NCI-H2171 (cell line): ENCODE results near the gene PIK3C2G.

ENCODE experiments used
- DNase-seq: peaks from one replicate; lab custom pipeline; 2025; lab: John Stamatoyannopoulos, UW

PIK3C2G gene

DNA sequence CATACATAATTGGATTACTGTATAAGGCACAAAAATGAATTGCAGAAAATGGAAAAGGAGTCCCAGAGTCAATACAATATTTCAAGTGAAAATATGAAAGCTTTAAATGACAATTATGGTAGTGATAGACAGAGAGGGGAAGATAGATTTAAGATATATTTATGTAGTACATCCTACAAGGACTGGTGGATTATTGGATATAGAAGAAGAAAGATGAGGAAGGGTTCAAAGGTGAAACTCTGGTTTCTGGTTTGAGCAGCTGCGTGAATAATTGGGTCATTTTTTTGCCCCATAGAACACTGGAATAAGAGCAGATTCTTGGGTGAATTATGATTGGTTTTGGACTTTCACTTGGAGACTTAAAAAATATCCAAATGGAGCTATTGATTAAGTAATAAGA lies 19.4 kb downstream of the PIK3C2G start:
- no peak for DNase-seq

DNA sequence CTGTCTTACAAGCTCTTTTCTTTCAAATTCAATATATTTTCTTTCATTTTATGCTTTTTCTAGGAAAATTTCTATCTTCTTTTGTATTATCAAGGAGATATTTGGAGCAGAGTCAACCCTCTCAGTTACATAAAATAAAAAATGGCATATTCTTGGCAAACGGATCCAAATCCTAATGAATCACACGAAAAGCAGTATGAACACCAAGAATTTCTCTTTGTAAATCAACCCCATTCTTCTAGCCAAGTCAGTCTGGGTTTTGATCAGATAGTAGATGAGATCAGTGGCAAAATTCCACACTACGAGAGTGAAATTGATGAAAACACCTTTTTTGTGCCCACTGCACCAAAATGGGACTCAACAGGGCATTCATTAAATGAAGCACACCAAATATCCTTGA lies 20.6 kb downstream of the PIK3C2G start:
- DNase-seq, result no peak

DNA sequence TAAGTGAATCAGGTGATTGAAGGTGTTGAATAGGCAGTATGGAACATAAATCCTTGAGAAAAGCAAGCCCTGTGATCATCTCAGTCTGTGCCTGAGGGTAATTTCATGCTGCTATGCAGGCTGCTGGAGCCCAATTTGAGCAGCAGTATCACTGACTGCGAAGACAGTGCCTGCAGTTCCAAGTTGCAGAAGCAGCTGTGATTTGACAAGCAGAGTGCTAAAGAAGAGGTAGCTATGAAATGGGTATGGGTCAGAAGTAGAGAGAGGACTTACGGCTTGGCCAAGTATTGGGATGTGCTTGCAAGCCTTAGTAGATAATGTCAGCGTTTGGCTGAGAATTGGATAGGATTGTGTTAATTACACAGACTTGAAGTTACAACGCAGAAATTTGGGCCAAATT lies 22.5 kb downstream of the PIK3C2G start:
- DNase-seq, result no peak

GRCh38 chr12:18284386-18284785 lies 23.1 kb downstream of the PIK3C2G start:
- no peak for DNase-seq

GRCh38 chr12:18285161-18285560 lies 23.8 kb downstream of the PIK3C2G start:
- DNase-seq, result no peak

GRCh38 chr12:18290386-18290785 lies 29.1 kb downstream of the PIK3C2G start:
- no peak for DNase-seq

DNA sequence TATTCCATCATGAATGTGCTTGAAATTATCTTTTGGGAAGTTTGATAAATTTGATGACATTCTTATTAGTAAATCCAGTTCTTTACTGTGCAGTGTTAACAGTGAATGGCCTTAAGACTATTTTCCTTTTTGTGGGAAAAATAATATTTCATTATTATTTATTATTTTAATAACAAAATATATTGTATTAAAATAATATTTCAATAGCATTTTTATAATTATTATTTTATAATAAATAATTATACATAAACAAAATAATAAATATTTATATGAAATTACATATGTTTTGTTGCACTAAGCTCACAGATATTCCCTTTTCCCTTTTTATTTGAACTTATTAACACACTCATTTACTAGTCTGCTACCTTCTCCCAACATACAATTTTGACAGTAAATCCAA lies 33.6 kb downstream of the PIK3C2G start:
- no peak for DNase-seq

- DNase-seq, result no peak
These were observed 35.0 kb downstream of the PIK3C2G start for GRCh38 chr12:18296201-18296908.

- no peak for DNase-seq
These were observed 35.6 kb downstream of the PIK3C2G start for GRCh38 chr12:18296909-18297280.

DNA sequence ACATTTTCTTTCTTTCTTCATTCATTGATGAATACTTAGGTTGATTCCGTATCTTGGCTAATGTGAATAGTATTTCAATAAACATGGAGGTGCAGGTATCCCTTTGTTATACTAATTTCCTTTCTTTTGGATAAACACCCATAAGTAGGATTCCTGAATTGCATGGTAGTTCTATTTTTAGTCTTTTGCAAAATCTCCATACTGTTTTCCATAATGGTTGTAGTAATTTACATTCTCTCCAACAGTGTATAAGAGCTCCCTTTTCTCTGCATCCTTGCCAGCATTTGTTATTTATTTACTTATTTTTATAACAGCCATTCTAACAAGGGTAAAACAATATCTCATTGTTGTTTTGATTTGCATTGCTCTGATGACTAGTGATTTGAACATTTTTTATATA lies 36.6 kb downstream of the PIK3C2G start:
- DNase-seq, result no peak

DNA sequence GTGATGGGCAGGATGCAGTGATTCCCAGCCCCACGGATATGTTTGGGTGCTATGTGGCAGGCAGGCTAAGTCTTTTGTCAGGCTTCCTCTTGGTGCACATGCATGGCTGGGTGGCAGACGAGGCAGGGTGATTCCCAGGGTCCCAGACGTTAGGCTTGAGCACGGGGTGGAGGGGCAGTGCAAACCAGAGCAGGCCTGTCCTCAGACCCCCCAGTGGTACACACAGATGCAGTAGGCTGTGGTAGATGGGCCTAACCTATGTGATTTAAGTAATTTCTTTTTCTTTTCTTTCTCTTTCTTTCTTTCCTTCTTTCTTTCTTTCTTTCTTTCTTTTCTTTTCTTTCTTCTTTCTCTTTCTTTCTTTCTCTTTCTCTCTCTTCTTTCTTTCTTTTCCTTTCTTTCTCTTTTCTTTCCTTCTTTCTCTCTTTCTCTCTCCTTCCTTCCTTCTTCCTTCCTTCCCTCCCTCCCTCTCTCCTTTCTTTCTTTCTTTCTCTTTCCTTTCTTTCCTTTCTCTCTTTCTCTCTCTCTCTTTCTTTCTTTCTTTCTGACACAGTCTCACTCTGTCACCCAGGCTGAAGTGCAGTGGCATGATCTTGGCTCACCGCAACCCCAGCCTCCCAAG lies 41.6 kb downstream of the PIK3C2G start:
- DNase-seq, result no peak

DNA sequence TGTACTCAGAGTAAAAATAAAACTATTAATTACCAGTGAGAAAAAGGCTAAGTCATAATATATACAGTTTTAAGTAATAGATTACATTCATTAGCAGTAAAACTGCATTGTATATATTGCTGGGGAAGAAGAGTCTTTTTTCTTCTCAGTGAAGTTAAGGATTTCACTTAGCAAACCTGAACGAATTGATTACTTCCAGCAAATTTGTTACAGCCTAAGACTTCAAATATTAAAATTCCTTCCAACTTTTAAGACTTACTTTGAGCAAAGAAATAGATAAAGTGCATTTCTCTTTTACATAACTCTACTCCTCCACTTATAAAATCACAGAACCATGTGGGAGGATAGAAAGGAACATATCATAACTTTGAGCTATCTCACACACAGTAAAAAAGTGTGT lies 43.3 kb downstream of the PIK3C2G start:
- no peak for DNase-seq

GRCh38 chr12:18306311-18306710 lies 45.0 kb downstream of the PIK3C2G start:
- DNase-seq, result no peak

DNA sequence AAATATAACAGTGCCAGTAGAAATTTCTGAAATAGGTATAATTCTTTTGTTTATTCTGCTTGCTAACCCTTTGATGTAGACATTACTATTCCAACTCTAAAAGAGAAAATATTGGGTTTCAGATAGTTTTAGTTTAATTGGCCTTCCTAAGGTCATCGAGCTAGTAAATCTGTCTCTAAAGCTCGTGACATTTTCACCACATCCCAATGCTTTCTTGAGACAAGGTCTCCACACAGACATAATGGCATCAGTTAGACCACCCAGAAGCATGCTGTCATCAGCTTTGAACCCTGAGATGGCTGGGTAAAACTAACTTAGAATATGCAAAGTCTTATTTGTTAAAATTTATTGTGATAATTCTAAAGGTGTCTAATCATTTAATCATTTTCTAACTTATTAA lies 52.0 kb downstream of the PIK3C2G start:
- DNase-seq, result no peak

DNA sequence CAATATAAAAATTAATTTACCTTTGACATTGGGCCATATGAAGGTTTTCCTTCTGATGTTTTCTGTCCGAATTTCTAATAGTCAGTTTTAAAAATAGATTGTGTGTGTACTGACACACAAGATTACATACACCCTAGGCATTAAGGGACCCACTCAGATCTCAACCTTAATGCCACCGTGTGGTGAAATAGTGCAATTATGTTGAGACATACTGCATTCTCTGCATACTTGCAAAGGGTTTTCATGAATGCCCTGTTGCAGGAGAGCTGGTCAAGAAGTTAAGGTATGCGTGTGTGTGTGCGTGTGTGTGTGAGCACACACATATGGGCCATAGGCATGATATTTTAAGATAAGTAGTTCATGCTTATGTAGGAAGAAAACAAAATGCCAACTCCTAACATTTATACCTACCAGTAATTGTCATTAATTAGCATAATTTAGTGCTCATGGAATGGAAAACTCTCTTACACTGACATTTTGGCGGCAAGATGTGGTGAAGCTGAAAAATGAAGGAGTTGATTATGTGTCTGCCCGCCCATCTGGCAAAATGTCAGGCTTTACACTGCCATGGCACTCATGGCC lies 58.8 kb downstream of the PIK3C2G start:
- no peak for DNase-seq

DNA sequence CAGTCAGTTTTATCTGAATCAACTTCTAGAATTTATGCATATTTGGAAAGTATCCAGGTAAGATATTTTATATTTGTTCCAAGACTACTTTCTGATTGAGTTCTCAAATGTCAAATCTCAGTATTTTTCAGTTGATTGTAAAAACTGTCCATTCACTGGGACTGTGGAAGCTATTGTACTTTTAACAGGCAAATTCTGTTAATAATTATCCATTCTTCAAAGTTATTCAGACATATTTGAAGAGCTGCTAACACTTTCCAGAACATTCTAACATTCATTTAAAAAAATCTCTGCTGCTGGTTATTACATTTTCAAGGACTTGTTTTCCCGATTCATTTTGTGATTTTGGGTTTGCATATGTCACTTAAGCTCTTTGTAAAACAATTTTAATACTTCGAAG lies 59.7 kb downstream of the PIK3C2G start:
- DNase-seq, result no peak

DNA sequence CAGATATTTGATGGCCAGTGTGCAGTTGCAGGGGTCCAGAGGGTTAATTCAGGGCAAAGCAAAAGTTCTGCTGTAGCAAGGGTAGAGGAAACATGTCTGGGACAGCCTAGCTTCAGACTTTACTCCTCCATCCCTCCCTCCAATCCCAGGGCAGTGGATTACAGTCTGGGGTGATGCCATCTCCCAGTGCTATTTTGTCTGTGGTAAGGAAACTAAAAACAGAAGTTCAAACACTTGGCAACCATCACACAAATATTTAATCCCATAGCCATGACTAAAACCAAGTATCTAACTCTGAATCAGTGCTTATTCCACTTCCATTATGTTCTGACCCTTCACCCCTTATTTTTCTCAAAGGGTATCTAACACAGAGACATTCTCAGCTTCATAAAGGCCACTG lies 61.8 kb downstream of the PIK3C2G start:
- DNase-seq, result no peak

DNA sequence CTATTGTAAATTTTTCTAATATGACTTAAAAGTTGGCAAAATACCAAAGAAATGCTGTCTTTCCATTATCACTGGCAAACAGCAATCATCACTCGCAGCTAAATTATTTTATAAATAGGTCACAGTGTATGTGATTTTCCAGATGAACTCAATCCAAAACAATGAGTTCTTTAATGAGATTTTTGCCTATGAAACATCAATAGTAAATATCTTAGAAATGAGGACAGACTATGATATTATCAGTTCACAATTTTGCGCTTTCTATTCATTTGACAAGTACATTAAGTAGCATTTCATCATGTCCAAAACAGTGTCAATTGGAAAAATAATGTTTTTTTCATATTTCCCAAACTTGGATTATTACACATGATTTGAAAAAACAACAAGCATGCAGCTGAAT lies 65.7 kb downstream of the PIK3C2G start:
- DNase-seq, result no peak

DNA sequence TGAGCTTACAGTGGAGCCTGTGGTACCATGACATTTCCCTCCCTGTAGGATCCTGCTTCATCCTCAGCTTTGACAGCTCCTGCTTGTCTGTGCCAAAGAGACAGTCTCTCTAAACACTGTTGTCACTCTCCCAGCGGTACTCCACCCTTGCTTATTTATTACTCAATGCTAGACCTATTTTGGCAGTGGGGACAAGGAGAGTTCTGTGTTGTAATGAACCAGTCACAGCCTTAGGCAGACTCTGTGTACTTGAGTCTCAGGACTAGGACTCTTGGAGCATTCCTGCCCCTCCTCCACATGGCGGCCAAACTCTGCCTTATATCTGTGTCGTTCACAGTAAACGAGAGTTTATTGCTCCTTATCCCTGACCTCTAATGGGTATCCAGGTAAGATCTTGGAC lies 70.9 kb downstream of the PIK3C2G start:
- no peak for DNase-seq

DNA sequence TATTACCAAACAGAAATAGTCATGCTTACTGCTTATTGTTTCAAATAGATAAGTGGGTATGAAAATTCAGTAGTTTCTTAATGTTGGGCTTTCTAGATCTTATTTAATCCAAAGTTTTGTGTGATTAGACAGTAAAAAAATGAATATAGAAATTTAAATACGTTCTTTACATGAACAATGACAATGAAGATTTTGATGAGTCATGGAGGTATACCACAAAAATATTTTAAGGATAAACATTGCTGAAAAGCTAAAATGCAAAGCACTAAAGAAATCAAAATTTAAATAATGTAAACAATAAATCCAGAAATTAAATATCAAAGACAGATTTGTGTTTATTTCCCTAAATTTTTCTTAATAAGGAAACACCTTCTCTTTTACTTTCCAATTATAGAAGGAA lies 78.3 kb downstream of the PIK3C2G start:
- no peak for DNase-seq

GRCh38 chr12:18340186-18340585 lies 78.9 kb downstream of the PIK3C2G start:
- no peak for DNase-seq

GRCh38 chr12:18340786-18341185 lies 79.5 kb downstream of the PIK3C2G start:
- no peak for DNase-seq

GRCh38 chr12:18343708-18344107 lies 82.4 kb downstream of the PIK3C2G start:
- no peak for DNase-seq
